Measurements from ENCODE around the gene GTSF1L. TPM values are rescaled to one million over a fixed set of nuclear protein-coding genes. Genes with fewer than 3 reads are reported as not detected.

Gene GTSF1L
- total and polyA plus RNA-seq, 4 donors: not detected

DNA sequence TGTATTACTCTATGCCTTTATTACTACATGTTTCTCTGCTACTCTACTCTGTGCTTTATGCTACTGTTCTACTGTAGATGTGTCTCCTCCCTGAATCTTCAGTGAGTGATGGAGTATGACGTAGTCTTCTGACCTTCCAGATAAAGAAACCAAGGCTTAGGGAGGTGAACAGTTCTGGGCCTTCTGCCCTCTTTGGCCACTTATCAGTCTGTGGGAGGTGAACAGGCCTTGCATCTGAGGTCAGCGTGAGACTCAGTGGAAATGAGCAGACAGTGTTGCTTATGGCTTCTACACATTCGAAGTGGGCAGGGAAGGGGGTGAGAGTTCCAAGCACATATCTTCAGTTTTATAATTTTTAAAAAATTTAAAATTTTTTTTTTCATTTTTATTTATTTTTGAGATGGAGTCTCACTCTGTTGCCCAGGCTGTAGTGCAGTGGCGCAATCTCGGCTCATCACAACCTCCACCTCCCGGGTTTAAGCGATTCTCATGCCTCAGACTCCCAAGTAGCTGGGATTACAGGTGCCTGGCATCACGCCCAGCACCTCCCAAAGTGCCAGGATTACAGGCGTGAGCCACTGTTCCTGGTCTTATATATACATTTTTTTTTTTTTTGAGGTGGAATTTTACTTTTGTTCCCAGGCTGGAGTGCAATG, 35.7 kb downstream of the GTSF1L start:
- no peak for DNase-seq (ENCODE audit: low spot score)
- Histone ChIP-seq H3K36me3 (ENCODE audit: control insufficient read depth in 4 of 4, insufficient read depth in 3 of 4, low read depth in 1 of 4, low read length in 3 of 4) (no peaks in the 10 kb centered on the region), H3K9me3 (ENCODE audit: control insufficient read depth in 4 of 4, low read length in 3 of 4) (no peaks in the 10 kb centered on the region), H3K9ac (ENCODE audit: low read depth in 1 of 2, low read length in 2 of 2) (no peak overlapping the region), H3K27me3 (ENCODE audit: control insufficient read depth in 4 of 4, insufficient read depth in 4 of 4, low read length in 3 of 4) (no peaks in the 10 kb centered on the region), H3K4me3 (ENCODE audit: low read depth in 1 of 3, low read length in 3 of 3) (no peak overlapping the region), H3K27ac (ENCODE audit: low read depth in 1 of 2, low read length in 2 of 2) (no peak overlapping the region), H3K4me1 (ENCODE audit: control insufficient read depth in 4 of 4, insufficient read depth in 4 of 4, low read length in 3 of 4) (no peaks in the 10 kb centered on the region)
- TF ChIP-seq, protein P1, sequence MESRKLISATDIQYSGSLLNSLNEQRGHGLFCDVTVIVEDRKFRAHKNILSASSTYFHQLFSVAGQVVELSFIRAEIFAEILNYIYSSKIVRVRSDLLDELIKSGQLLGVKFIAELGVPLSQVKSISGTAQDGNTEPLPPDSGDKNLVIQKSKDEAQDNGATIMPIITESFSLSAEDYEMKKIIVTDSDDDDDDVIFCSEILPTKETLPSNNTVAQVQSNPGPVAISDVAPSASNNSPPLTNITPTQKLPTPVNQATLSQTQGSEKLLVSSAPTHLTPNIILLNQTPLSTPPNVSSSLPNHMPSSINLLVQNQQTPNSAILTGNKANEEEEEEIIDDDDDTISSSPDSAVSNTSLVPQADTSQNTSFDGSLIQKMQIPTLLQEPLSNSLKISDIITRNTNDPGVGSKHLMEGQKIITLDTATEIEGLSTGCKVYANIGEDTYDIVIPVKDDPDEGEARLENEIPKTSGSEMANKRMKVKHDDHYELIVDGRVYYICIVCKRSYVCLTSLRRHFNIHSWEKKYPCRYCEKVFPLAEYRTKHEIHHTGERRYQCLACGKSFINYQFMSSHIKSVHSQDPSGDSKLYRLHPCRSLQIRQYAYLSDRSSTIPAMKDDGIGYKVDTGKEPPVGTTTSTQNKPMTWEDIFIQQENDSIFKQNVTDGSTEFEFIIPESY (IDR thresholded peaks at IDR 0.05): no peak
- TF ChIP-seq HNF4A (conservative IDR thresholded peaks at IDR 0.05): no peak
- TF ChIP-seq FOXA1 (IDR thresholded peaks at IDR 0.05): no peak
- no peak for TF ChIP-seq SP1 (IDR thresholded peaks at IDR 0.05)
- no peak for TF ChIP-seq JUND (IDR thresholded peaks at IDR 0.05)
- no peak for TF ChIP-seq RXRA (IDR thresholded peaks at IDR 0.05)
- TF ChIP-seq, protein P2, sequence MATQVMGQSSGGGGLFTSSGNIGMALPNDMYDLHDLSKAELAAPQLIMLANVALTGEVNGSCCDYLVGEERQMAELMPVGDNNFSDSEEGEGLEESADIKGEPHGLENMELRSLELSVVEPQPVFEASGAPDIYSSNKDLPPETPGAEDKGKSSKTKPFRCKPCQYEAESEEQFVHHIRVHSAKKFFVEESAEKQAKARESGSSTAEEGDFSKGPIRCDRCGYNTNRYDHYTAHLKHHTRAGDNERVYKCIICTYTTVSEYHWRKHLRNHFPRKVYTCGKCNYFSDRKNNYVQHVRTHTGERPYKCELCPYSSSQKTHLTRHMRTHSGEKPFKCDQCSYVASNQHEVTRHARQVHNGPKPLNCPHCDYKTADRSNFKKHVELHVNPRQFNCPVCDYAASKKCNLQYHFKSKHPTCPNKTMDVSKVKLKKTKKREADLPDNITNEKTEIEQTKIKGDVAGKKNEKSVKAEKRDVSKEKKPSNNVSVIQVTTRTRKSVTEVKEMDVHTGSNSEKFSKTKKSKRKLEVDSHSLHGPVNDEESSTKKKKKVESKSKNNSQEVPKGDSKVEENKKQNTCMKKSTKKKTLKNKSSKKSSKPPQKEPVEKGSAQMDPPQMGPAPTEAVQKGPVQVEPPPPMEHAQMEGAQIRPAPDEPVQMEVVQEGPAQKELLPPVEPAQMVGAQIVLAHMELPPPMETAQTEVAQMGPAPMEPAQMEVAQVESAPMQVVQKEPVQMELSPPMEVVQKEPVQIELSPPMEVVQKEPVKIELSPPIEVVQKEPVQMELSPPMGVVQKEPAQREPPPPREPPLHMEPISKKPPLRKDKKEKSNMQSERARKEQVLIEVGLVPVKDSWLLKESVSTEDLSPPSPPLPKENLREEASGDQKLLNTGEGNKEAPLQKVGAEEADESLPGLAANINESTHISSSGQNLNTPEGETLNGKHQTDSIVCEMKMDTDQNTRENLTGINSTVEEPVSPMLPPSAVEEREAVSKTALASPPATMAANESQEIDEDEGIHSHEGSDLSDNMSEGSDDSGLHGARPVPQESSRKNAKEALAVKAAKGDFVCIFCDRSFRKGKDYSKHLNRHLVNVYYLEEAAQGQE (IDR thresholded peaks at IDR 0.05): no peak
- no peak for TF ChIP-seq YY1 (IDR thresholded peaks at IDR 0.05)
- no peak for TF ChIP-seq EGR1 (IDR thresholded peaks at IDR 0.05; ENCODE audit: low read depth in 2 of 2)
- TF ChIP-seq TAF1 (conservative IDR thresholded peaks at IDR 0.05): no peak
- no peak for TF ChIP-seq GABPA (IDR thresholded peaks at IDR 0.05 in 1 of 2, conservative IDR thresholded peaks at IDR 0.05 in 1 of 2)
- TF ChIP-seq, protein P3, sequence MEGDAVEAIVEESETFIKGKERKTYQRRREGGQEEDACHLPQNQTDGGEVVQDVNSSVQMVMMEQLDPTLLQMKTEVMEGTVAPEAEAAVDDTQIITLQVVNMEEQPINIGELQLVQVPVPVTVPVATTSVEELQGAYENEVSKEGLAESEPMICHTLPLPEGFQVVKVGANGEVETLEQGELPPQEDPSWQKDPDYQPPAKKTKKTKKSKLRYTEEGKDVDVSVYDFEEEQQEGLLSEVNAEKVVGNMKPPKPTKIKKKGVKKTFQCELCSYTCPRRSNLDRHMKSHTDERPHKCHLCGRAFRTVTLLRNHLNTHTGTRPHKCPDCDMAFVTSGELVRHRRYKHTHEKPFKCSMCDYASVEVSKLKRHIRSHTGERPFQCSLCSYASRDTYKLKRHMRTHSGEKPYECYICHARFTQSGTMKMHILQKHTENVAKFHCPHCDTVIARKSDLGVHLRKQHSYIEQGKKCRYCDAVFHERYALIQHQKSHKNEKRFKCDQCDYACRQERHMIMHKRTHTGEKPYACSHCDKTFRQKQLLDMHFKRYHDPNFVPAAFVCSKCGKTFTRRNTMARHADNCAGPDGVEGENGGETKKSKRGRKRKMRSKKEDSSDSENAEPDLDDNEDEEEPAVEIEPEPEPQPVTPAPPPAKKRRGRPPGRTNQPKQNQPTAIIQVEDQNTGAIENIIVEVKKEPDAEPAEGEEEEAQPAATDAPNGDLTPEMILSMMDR (IDR thresholded peaks at IDR 0.05; ENCODE audit: low read depth, low read length, missing input control): no peak
- no peak for TF ChIP-seq ATF3 (IDR thresholded peaks at IDR 0.05)
- no peak for TF ChIP-seq FOXA2 (IDR thresholded peaks at IDR 0.05)
- 91% methylated on average over 9 of the region's 9 CpGs for WGBS

DNA sequence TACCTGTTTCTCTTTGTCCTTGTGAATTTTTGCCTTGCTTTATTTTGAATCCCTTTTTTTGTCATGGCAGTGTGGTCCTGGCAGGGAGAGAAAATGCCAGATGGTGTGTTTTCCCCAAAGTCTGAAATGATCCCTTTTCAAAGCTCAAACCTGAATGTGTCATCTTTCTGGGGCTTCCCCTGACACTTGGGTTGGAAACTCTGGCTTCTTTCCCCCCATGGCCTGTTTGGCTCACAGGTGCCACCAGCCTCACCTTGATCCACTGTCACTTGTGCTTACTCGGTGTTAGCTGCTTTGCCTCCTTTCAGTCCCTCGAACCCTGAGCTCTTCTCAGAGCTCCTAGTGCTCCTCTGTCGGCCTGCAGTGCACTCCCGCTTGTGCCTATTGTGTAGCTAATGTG, 37.6 kb downstream of the GTSF1L start:
- Histone ChIP-seq H3K4me1 (ENCODE audit: control insufficient read depth in 4 of 4, insufficient read depth in 4 of 4, low read length in 3 of 4) (no peaks in the 10 kb centered on the region), H3K4me3 (ENCODE audit: low read depth in 1 of 3, low read length in 3 of 3) (no peak overlapping the region), H3K9ac (ENCODE audit: low read depth in 1 of 2, low read length in 2 of 2) (no peak overlapping the region), H3K9me3 (ENCODE audit: control insufficient read depth in 4 of 4, low read length in 3 of 4) (no peaks in the 10 kb centered on the region), H3K36me3 (ENCODE audit: control insufficient read depth in 4 of 4, insufficient read depth in 3 of 4, low read depth in 1 of 4, low read length in 3 of 4) (no peaks in the 10 kb centered on the region), H3K27ac (ENCODE audit: low read depth in 1 of 2, low read length in 2 of 2) (no peak overlapping the region), H3K27me3 (ENCODE audit: control insufficient read depth in 4 of 4, insufficient read depth in 4 of 4, low read length in 3 of 4) (no peaks in the 10 kb centered on the region)
- TF ChIP-seq EGR1 (IDR thresholded peaks at IDR 0.05; ENCODE audit: low read depth in 2 of 2) (no peak), YY1 (IDR thresholded peaks at IDR 0.05) (no peak), ATF3 (IDR thresholded peaks at IDR 0.05) (no peak), HNF4A (conservative IDR thresholded peaks at IDR 0.05) (no peak)
- TF ChIP-seq, protein P4, sequence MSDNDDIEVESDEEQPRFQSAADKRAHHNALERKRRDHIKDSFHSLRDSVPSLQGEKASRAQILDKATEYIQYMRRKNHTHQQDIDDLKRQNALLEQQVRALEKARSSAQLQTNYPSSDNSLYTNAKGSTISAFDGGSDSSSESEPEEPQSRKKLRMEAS (IDR thresholded peaks at IDR 0.05): no peak
- 90% methylated on average over 4 of the region's 4 CpGs for WGBS
- no peak for DNase-seq (ENCODE audit: low spot score)
